ENCODE measurements around the gene MPP3. TPM values are rescaled to one million over a fixed set of nuclear protein-coding genes. Genes with fewer than 3 reads are reported as not detected.

MPP3 gene
- total and polyA plus RNA-seq, 9 of the 15 experiments (the other 6 are each of a cell fraction or from before 2014, with no cell fraction given), result 0.41 to 10.4 (median 4.5) TPM

DNA sequence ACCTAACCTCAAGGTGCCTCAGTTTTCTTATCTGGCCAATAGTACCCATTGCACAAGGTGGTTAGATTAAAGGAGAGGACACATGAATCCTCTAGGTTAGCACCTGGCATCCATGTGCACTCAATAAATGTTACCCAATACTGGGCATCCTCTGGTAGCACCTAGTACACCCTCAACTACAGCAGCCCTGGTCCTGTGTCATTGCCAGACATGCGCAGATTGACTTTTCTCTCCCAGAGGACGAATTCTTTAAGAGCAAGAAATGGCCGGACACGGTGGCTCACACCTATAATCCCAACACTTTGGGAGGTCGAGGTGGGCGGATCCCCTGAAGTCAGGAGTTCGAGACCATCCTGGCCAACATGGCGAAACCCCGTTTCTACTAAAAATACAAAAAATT lies 61.5 kb downstream of the MPP3 start:
- FAIRE-seq (no peak), DNase-seq (ENCODE audit: extremely low read depth in 1 of 4, low spot score in 3 of 4) (no peak), ATAC-seq (no peak)
- ChIA-PET CTCF (ENCODE audit: low intra/inter-chr PET ratio) (no interaction called here), POLR2A (interaction anchor here (0.6 kb wide), 1 partner anchor 1461 kb away, joined by 3 read pairs; no protein-coding TSS in a partner anchor)
- H3K9me3 ChIP-seq (replicated peaks; ENCODE audit: control insufficient read depth, insufficient read depth, low read depth, low read length), result no peaks in the 10 kb centered on the region
- H3K9ac ChIP-seq (ENCODE audit: insufficient read depth in 1 of 2, low read depth in 2 of 2, low read length in 2 of 2), result no peak overlapping the region
- no peaks in the 10 kb centered on the region for H3K27me3 ChIP-seq (ENCODE audit: control insufficient read depth in 2 of 2, insufficient read depth in 2 of 2, low read length in 2 of 2)
- H3K4me1 ChIP-seq (replicated peaks in 1 of 2; ENCODE audit: control insufficient read depth in 2 of 2, insufficient read depth in 2 of 2, low read length in 2 of 2), result peaks cover 0 to 3% of the 10 kb centered on the region in 2 experiments; a peak in 3 of 5 replicates
- no peak for TF ChIP-seq SMAD2 (IDR thresholded peaks at IDR 0.05; ENCODE audit: low read depth, low read length)
- TF ChIP-seq HLTF (IDR thresholded peaks at IDR 0.05), result no peak
- TF ChIP-seq BRCA1 (IDR thresholded peaks at IDR 0.05), result no peak
- TF ChIP-seq BRCA1 (CRISPR knock-in tag; IDR thresholded peaks at IDR 0.05), result no peak
- no peak for TF ChIP-seq CHD2 (IDR thresholded peaks at IDR 0.05; ENCODE audit: low read depth, low read length)
- TF ChIP-seq ZNF239 (CRISPR knock-in tag; IDR thresholded peaks at IDR 0.05), result no peak
- TF ChIP-seq NR2F6 (CRISPR knock-in tag; IDR thresholded peaks at IDR 0.05), result no peak
- TF ChIP-seq U2AF1 (optimal IDR thresholded peaks at IDR 0.05; ENCODE audit: low read depth, low read length), result no peak
- TF ChIP-seq ZNF695 (CRISPR knock-in tag; IDR thresholded peaks at IDR 0.05), result no peak
- no peak for TF ChIP-seq KDM5B (IDR thresholded peaks at IDR 0.05; ENCODE audit: insufficient replicate concordance, low read depth, low read length)
- no peak for TF ChIP-seq STAT5B (CRISPR knock-in tag; IDR thresholded peaks at IDR 0.05)
- peaks cover 3% of the 10 kb centered on the region for H3K9me1 ChIP-seq (ENCODE audit: control insufficient read depth, insufficient read depth, low read length)
- peaks cover 34% of the 10 kb centered on the region; the same call in 2 of the 3 replicates for H3K36me3 ChIP-seq (ENCODE audit: control insufficient read depth, insufficient read depth, low read length)
- H3K4me2 ChIP-seq (ENCODE audit: insufficient read depth, low read length), result no peak overlapping the region
- no peak overlapping the region for H2AFZ ChIP-seq (ENCODE audit: low read depth, low read length)
- in situ Hi-C loops (cut with MboI), result no loop called here
- intact Hi-C loops (cut with micrococcal nuclease), result no loop called here
- WGBS (ENCODE audit: insufficient coverage, low coverage, missing lambda C conversion rate), result 74% methylated on average over 9 of the region's 9 CpGs
- no peaks in the 10 kb centered on the region for H3K79me2 ChIP-seq (ENCODE audit: control insufficient read depth, insufficient read depth, low read length)
- H4K20me1 ChIP-seq (replicated peaks; ENCODE audit: control insufficient read depth, insufficient read depth, low read length), result peaks cover 5% of the 10 kb centered on the region; the same call in 1 of the 2 replicates
- no TSS peak for BruUV-seq (replicated peaks)
- H3K4me3 ChIP-seq, result no peak overlapping the region
- no peak overlapping the region for H3K27ac ChIP-seq (ENCODE audit: extremely low read depth, low read depth, low read length)

Data from K562 (cell line).